Measurements from ENCODE around the gene ARL8A. TPM values are rescaled to one million over a fixed set of nuclear protein-coding genes. Genes with fewer than 3 reads are reported as not detected.

ARL8A gene
- total and polyA plus RNA-seq, 2 of the 4 experiments (the other 2 are of a cell fraction): 18.1 to 30.7 TPM

- CTCF ChIA-PET: interaction anchor here (1.5 kb wide), 1 partner anchor 21 kb away, joined by 4 read pairs; no protein-coding TSS in a partner anchor
- WGBS, 2 experiments (ENCODE audit: extremely low coverage in 2 of 2, insufficient read length in 1 of 2): no CpG with 5 or more reads among the region's 5 CpGs
- Histone ChIP-seq H4K5ac (ENCODE audit: low read depth, low read length) (no peak overlapping the region), H3K4me1 (ENCODE audit: control insufficient read depth, insufficient read depth, low read length) (0 out of 2 replicates have a peak, but pooled peaks cover 1% of the 10 kb centered on the region), H3K23ac (ENCODE audit: low read depth, low read length) (no peak overlapping the region), H2AK9ac (replicated peaks; ENCODE audit: low read depth, low read length, poor library complexity) (no peak overlapping the region), H3K56ac (ENCODE audit: extremely low read depth, insufficient read depth, low read length) (no peak overlapping the region), H3K27me3 (ENCODE audit: control insufficient read depth, insufficient read depth, low read length) (no peaks in the 10 kb centered on the region), H3K4me2 (ENCODE audit: low read depth, low read length) (no peak overlapping the region), H3K36me3 (ENCODE audit: control insufficient read depth, insufficient read depth, low read length) (peaks cover 43% of the 10 kb centered on the region), H3K9me1 (ENCODE audit: insufficient read depth, low read length) (0 out of 2 replicates have a peak, but pooled peaks cover 5% of the 10 kb centered on the region), H2BK120ac (ENCODE audit: low read depth, low read length) (no peak overlapping the region), H3K4ac (ENCODE audit: low read depth, low read length) (no peak overlapping the region), H3K27ac (ENCODE audit: insufficient read depth, low read length) (no peak overlapping the region), H3K4me3 (ENCODE audit: insufficient read depth, low read depth, low read length) (no peak overlapping the region), H3K79me1 (ENCODE audit: low read depth in 1 of 2, low read length in 2 of 2) (peaks cover 9 to 24% of the 10 kb centered on the region in 2 experiments; a peak in 3 of 4 replicates), H2BK15ac (ENCODE audit: low read depth, low read length) (no peak overlapping the region), H2BK20ac (ENCODE audit: low read depth, low read length) (no peak overlapping the region), H4K8ac (ENCODE audit: low read depth in 2 of 2, low read length in 2 of 2) (no peak overlapping the region), H3K14ac (replicated peaks; ENCODE audit: low read depth, low read length) (no peak overlapping the region), H4K91ac (ENCODE audit: insufficient read depth, low read depth, low read length) (no peak overlapping the region), H2AFZ (replicated peaks; ENCODE audit: low read length, poor library complexity) (no peak overlapping the region), H4K20me1 (ENCODE audit: insufficient read depth, low read length) (peaks cover 42% of the 10 kb centered on the region), H2AK5ac (ENCODE audit: low read depth, low read length) (no peak overlapping the region), H2BK5ac (ENCODE audit: low read depth, low read length, poor library complexity, severe bottlenecking) (no peak overlapping the region), H3K9me3 (ENCODE audit: control insufficient read depth, insufficient read depth, low read length) (no peaks in the 10 kb centered on the region), H3K18ac (ENCODE audit: low read depth, low read length) (no peak overlapping the region), H3K9ac (ENCODE audit: low read depth, low read length) (no peak overlapping the region)
- ATAC-seq (ENCODE audit: low read depth): no peak
- POLR2A ChIA-PET (ENCODE audit: unreplicated experiment): no interaction called here
- BruUV-seq (replicated peaks): TSS peak; percentile 72
- TF ChIP-seq RFX5 (IDR thresholded peaks at IDR 0.05; ENCODE audit: low read depth, low read length) (no peak), BHLHE40 (IDR thresholded peaks at IDR 0.05; ENCODE audit: low read depth, low read length) (no peak), CTCF (conservative IDR thresholded peaks at IDR 0.05; ENCODE audit: low read depth, low read length) (no peak), RAD21 (IDR thresholded peaks at IDR 0.05; ENCODE audit: low read length) (no peak), USF2 (IDR thresholded peaks at IDR 0.05; ENCODE audit: low read depth, low read length) (no peak), SMC3 (IDR thresholded peaks at IDR 0.05; ENCODE audit: low read depth, low read length) (no peak), RCOR1 (IDR thresholded peaks at IDR 0.05; ENCODE audit: insufficient replicate concordance, low read length) (no peak), MAFK (IDR thresholded peaks at IDR 0.05; ENCODE audit: low read depth, low read length) (no peak), POLR2A (IDR thresholded peaks at IDR 0.05; ENCODE audit: low read depth, low read length) (no peak), MAZ (IDR thresholded peaks at IDR 0.05; ENCODE audit: borderline replicate concordance, low read depth, low read length) (no peak), CHD1 (IDR thresholded peaks at IDR 0.05; ENCODE audit: low read depth, low read length) (no peak), ELK1 (IDR thresholded peaks at IDR 0.05; ENCODE audit: borderline replicate concordance, low read depth, low read length) (no peak), NFE2L2 (IDR thresholded peaks at IDR 0.05; ENCODE audit: low read depth, low read length) (no peak), FOS (IDR thresholded peaks at IDR 0.05; ENCODE audit: low read depth, low read length) (no peak), MXI1 (IDR thresholded peaks at IDR 0.05; ENCODE audit: borderline replicate concordance, low read depth, low read length) (no peak), CEBPB (IDR thresholded peaks at IDR 0.05; ENCODE audit: low read depth, low read length) (no peak)
- dilution Hi-C loops (cut with HindIII; ENCODE audit: low sequenced_read_pairs, unreplicated experiment) (no loop called here), in situ Hi-C loops (cut with MboI; ENCODE audit: low sequenced_read_pairs) (loop anchor here (25.0 kb wide), 1 partner anchor 597 kb away; the partner anchor contains the start of gene NAV1), intact Hi-C loops (cut with micrococcal nuclease) (no loop called here)
- no peak for DNase-seq
Measured at GRCh38 chr1:202133989-202134388, 10.5 kb downstream of the ARL8A start.

Measured in IMR-90 (cell line).